ENCODE data around the gene CPE.
"Not testable (repeated sequence)": the region's sequence is repeated elsewhere in the genome, so short reads cannot be mapped to it uniquely, and the experiment has no call there.

CPE gene

DNA sequence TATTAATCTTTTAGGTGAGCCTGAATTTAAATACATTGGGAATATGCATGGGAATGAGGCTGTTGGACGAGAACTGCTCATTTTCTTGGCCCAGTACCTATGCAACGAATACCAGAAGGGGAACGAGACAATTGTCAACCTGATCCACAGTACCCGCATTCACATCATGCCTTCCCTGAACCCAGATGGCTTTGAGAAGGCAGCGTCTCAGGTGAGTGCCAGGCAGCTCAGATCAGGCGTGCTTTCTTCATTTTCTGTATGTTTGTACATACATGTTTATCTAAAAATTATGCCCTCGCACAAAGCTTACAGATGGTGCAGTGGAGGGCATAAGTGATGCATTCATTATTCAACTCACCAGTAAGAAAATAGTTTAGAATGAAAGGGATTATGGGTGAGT lies 85.6 kb downstream of the CPE start:
- DNase-seq (ENCODE audit: low spot score): no peak

DNA sequence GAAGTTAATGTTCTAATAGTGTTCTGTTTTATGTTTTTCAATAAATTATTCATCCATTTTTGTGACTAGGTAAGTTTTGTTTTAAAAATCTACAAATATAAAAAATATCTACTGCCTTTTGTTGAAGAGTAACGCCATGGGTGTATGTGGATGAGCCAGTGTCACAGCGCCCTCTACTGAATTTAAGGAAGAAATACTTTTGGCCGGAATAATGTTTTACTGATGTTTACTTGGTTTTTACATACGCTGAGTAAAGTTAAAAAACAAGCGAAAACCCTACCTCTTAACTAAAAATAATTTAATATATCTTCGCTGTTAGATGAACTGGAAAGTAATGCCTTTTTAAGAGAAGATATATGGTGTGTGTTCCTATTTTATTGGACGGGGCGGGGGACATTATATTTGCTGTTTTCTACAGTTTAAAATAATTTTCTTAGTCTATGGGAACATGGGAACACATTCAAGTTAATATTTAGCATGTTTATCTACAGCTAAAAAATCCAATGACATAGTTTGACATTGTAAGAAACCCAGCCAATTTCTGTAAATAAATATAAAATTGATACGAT lies 86.1 kb downstream of the CPE start:
- DNase-seq (ENCODE audit: low spot score): peak; percentile 42

DNA sequence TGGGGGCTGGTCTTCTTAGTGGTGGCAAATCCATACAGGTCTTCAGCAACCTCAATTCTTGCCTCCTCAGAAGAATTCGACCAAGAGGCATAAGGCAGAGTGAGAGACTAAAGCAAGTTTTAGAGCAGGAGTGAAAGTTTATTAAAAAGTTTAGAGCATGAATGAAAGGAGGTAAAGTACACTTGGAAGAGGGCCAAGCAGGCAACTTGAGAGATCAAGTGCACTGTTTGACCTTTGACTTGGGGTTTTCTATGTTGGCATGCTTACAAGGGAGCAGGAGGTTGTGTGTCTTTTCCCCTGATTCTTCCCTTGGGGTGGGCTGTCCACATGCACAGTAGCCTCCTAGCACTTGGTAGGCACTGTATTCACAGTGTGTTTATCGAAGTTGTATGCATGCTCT lies 91.2 kb downstream of the CPE start:
- DNase-seq (ENCODE audit: low spot score): no peak

DNA sequence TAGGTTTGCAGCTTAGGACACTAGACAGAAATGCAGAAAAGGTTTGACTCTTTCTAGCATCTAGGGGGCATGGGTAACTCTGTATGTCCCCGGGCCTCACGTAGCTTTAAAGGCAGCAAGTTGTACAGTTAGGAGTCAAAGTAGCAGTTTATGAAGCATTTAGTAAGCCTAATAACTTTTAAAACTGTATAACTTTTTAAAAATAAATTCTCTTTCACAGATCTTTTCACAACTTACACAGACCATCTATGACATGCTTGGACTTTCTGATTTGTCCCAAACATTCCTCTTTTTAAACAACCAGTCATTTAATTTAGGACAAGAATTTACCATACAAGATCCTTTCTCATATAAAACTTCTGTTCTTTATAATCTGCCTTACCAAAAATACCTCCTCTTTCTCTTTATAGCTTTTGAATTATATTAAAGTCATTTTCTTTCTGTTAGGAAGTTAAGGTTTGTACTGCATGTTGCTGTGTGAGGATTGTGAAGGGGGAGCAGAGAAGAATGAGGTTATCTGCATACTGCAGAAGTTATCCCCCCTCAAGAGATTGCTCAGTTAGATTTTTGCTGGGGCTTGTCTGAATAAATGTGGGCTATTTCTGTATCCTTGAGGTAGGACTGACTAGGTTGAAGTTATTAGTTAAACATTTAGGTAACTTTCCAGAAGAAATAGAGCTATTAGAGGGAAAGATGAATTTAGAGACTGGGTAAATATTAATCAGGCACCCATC lies 94.3 kb downstream of the CPE start:
- DNase-seq (ENCODE audit: low spot score): no peak

DNA sequence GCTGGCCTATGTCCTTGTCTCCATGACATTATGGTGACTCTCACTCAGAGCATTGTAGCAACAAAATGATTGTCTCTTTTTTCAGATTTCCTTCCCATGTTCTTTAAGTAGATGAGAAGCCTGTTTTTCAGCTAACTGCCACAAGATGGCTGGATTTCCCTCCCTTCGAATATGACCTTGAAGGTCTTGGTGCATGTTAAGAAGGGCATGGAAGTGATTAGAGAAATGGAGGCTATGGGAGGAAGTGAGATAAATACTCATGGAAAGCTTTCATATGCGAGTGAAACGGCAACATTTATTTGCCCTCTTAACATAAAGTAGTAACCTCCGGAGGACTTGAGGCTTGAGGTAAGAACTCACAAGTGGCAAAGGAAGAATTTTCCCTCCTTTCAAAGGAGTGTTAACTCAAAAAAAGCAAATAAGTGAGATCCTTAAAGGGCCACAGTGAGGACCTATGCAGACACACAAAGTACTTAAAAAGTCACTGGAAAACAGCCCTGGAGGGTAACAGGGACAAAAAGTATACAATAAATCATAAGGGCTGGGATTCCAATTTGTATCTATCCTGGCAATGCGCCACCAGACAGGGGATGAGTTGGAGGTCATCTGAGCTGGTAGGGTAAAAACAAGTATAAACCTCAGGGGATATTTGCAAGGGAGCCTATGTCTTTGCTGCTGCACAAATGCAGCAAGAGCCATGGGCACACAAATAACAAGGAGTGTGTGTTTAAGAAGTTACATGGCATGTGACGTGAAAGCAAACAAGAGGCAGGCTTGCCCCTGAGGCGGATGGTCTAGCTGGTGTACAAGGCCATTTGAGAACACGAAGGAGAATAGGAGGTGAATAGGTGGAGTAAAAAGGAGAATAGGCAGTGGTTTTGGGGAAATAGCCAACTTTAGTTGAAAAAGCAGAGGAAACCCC lies 96.2 kb downstream of the CPE start:
- no peak for DNase-seq (ENCODE audit: low spot score)

DNA sequence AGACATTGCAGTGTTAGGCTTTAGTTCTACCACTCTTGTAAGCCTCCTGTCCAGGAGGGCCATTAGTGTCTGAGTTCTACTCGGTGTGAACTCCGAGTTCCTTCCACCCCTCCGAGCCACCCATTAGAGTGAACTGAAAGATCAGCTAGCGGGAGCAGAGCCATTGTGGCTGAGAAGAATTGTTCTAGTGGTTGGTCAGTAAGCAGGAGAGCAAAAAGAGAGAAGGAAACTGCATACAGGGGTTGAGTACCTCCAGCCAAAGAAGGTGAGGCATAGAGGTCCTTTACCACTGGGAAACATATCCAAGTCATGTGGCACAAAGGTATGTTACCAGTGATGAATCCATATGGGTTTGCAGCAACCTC lies 96.9 kb downstream of the CPE start:
- no peak for DNase-seq (ENCODE audit: low spot score)

DNA sequence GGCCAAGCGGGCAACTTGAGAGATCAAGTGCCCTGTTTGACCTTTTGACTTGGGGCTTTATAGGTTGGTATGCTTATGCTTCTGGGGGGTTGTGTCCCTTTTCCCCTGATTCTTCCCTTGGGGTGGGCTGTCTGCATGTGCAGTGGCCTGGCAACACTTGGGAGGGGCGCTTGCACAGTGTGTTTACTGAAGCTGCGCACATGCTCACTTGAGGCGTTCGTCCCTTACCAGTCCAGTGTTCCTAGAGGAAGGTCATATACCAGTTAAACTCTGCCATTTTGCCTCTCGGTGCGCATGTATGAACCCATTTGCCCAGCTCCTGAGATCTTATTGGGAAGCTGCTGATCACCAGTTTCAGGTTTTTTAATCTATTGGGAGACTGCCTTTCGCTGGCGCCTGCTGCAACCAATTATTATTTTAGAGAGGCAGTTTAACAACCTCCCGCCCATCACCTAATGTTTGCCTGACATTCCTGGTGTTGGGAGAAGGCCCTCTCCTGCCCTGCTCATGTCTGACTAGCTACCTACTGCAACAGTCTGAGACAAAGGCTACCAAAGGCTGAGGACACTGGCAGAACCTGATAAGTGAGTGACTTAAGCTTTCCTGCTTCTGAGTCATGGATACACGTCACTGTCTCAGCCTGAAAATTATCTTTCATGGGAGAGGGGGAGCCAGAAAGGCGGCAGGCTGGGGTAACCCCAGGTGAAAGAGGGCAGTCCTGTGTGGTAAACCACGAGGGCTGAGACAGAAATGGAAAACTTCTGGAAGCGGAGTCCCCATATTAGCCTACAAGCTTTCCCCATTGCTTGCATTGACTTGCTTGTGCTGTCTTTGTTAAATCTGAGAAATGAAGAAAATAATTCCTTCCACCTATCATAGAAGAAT lies 97.6 kb downstream of the CPE start:
- peak; percentile 26 for DNase-seq (ENCODE audit: low spot score)

DNA sequence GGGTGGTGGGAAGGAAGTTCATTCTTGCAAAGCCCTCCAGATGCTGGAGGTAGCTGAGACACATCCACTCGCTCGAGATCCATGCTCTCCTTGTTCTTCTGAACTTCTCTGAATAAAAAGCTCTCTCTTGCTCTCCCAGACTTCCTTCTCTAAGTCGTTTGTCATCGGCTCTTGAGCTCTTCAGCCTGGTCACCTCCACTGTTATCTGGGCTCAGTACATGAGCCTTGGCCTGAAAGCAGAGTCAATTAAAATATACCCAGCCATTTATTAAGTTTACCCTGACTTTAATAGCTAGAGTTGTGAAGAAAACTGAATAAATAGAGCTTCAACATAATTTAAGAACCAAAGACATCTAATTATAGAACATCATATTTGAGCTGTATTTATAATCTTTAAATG lies 99.0 kb downstream of the CPE start:
- DNase-seq (ENCODE audit: low spot score): no peak

DNA sequence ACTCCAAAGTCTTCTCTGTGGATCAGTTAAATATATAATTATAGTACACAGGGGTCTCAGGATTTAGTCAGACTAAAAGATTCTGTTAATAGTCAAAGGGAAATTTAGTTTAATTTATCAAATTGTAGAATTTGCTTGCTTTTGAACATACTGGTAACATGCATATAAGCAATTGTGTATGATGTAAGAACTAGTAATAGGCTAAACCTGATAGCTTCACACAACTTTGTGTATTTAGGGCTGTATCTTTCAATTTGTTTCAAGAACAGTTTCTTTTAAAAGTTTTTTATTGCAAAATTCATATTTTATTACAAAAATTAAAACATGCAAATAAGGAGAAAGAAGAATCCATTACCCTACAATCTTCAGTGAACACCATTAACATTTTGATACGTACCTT lies 99.5 kb downstream of the CPE start:
- DNase-seq (ENCODE audit: low spot score): no peak

DNA sequence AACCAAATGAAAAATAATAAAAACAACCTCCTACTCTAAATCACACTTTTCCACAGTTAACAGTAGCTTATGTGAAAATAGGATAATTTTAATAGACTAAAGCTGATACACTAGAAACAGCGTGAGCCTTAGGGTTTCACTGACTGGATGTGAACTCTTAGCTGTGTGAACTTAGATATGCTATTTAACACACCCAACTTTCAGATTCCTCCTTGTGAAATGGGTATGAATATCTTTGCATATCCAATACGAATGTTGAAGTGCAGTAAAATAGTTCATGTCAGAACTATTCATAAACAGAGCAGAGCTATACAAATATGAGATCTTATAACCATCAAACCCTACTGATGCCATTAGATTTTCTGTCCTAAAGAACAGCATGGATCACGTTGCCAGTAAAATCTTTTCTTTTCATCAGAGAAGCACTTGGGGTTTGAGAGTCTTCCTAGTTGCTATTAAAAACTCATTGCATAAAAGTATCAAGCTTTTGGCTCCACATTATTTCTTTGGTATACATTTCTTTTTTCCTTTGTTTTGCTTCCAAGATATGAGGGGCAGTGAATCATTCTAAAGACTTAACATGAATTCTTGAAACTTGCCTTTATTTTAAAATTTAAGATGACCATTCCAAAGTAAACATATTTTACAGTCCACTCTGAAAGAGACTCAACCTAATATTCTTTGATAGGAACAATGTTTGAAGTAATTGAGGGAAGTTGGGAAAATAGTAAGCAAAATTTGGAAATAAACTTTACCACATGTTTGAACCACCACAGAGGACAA lies 102.4 kb downstream of the CPE start:
- DNase-seq (ENCODE audit: low spot score): no peak

DNA sequence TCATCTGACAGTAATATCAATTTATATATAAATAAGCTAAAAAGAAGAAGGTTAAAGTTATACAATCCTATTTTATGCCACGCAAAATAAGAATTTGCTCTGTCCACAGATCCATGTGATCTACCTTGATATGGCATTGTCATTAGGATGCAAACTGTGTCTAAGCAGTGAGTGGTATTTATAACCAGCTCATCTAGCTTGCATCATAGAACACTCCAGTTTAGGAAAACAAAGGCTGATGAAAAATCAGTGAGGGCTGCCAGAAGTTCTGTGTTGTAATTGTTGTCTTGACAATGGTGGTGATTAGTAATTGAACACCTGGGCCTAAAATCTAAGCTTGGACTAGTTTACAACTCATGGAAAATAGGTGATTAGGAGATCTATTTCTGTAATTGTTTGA lies 111.0 kb downstream of the CPE start:
- DNase-seq (ENCODE audit: low spot score): no peak

DNA sequence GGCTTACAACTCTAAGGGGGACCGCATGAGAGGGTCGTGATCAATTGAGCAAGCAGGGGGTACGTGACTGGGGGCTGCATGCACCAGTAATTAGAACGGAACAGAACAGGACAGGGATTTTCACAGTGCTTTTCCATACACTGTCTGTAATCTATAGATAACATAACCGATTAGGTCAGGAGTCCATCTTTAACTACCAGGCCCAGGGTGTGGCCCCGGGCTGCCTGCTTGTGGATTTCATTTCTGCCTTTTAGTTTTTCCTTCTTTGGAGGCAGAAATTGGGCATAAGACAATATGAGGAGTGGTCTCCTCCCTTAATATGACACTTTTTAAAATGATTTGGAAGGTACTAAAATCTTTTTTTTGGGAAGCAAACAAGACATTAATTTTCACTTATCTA lies 113.8 kb downstream of the CPE start:
- DNase-seq (ENCODE audit: low spot score): not testable (repeated sequence)

DNA sequence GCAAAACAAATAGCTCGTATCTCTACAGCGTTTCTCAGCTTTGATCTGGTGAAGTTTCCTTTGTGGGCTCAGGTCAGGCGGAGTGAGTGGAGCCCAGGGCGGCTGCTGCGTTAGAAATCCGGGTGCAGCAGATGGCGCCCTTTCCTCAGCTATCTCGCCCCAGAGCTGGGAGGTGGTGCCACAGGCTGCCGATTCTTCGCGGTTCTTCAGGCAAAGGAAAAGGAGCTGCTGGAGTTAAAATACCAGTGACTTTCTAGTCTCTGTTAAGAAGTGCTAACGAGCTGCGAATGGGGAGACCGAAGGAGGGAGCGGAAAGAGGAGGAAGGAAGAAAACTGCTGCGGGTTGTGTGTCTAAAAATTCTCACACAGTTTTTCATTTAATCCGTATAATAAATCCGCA lies 114.6 kb downstream of the CPE start:
- peak; percentile 45 for DNase-seq (ENCODE audit: low spot score)

DNA sequence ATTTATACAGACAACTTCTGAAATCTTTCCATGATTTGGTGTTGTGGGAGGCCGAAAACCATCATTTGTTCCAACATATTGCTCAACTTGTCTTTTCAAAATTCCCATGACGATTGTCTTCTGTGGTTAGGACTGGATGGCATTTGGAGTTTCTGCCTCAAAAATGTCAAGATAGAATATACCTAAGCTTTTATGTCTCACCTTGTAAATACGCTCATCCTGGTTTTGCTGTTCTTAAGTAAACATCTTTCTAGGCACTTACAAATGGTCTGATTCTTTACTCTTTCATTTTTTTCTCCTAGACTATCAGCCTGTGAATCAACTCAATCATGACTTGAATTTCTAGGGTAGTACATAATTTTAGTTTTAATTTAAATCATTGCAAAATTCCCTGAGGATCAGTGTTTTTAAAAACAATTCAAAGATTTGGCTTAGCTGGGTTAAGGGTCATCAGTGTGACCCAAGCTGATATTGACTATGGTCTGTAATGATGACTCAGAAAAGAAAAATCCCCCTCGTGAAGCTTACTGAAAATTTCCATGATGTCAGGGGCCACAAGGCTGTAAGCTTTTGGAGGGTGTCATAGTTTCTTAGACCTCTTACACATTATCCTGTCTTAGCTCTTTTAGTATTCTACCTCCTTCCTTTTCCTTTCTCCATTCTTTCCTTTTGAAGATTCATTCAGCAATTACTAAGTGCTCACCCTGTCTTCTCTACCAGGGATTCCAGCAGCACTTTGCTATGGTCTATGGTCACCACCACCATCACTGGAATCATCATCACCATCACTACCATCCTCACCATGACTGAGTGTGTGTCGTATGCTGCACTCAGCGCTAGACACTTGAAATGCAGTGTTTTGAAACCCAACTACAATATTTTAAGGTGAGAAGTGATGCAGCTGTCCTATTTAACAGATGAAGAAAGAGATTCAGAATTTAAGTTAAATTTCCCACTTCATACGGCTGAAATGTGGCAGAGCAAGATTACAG lies 124.4 kb downstream of the CPE start:
- no peak for DNase-seq (ENCODE audit: low spot score)

DNA sequence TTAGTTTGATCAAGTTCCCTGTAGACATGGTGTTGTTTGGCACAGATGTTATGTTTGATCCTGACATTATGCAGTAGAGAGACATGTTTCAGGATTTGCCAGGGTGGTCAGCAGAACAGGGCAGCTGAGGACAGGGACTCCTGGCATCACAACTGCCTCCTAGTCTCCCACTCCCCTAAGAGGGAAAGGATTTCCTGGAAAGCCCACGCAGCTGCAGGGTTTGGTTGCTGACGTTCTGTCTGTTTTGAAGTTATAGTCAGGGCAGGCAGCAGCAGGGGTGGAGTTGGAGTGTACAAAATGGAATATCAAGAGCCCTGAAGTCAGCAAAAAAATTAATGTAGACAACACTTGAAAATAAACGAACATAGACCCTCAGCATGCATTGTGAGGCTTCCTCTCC lies 125.4 kb downstream of the CPE start:
- no peak for DNase-seq (ENCODE audit: low spot score)

DNA sequence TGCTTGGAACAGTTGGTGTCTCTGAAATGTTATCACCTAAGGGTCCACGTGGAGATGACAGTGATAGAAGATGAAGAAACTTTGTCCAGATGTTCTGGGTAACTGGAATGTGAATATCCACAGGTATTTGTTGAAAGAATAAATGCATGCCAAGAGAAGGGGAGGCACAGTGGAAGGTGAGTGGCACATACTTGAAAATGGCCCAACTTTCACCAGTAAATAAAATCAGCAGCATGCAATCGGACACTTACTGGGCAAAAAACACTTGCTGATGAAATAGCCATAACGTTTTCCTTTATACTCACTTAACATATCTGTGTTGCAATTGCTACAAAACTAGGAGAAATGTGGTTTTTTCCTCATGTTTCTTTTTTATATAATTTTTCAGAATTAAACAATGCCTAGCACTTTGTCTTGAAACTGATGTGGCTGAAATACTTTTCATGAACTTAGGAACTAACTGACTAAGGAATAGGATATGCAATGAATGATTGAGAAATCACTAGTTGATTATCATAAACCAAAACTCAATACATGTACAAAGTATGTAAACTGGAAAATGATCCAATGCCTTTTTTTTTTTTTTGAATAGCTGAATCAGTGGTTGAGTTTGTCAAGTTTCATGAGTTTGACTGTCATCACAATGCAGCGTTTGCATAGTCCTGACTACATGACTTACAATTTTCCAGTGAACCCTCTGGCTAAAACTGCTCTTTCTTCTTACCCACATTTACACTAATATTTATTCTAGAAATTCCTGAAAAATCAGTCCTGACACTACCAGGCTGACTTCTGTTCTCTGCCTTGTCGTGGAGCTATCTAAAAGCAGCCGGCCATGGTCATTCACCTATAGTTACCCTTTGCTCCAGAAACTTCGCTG lies 127.4 kb downstream of the CPE start:
- DNase-seq (ENCODE audit: low spot score): no peak

DNA sequence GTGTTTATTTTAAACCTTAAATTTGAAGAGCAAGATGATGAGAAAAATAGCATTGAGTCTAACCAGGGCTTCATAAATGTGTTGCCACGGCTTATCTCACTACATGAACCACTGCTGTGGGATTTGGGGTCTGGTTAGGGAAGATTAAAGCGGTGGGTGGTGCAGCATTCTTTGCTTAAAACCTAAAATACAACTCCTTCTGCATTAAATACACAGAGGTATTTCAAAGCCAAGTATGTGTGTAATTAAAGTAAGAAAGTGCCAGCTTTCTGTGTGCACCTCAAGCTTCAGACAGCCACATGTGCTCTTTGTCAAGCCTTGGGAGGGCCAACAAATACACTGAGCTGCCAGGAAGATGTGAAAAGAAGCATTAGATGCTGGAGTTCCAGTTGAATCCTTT lies 128.0 kb downstream of the CPE start:
- DNase-seq (ENCODE audit: low spot score): no peak

DNA sequence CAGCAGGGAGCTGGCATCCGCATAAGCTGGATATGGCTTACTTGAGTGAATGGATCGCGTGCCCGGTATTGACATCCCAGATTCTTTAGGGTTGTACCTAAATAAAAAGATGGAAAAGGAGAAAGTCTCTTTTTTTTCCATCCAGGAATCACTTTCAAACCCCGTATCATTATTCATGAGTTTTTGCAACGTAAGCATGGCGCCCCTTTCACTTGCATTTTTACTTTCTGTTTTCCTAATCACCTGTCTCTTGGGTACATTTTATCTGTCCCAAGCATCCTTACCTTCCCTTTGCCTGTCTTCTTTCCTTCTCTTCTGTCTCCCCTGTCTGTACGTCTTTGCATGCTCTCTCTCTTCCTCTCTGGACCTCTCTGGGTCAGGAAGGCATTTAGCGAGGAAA lies 128.6 kb downstream of the CPE start:
- no peak for DNase-seq (ENCODE audit: low spot score)
